Inferior parietal cortex (tissue), 1 donor: Measurements from ENCODE around the gene COMMD7.
A peak's percentile ranks its signal among the peaks of the same experiment; 100 is the strongest.

Experiments used
- DNase-seq: peaks from one replicate; pipeline ENCODE4 v3.0.0-alpha.2; 2016; ENCODE audit errors: extremely low spot score

Gene COMMD7

DNA sequence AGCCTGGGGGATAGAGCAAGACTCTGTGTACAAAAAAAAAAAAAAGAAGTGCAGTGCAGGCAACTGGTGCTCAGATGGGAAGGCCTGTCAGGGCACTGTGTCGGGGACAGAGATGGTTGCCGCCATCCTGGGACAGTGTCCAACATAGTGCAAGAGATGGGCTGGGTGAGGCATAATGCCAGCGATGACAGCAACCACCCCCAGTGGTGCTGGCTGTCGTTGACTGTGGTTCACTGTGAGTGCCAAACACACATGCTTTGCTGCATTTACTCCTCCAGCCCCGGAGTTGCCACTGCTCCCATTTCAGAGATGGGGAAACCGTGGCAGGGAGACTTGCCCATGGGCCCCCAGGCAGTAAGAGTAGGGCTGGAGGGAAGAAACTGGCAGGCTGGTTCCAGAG is 64.3 kb downstream of the COMMD7 start:
- DNase-seq, result peak; percentile 67

DNA sequence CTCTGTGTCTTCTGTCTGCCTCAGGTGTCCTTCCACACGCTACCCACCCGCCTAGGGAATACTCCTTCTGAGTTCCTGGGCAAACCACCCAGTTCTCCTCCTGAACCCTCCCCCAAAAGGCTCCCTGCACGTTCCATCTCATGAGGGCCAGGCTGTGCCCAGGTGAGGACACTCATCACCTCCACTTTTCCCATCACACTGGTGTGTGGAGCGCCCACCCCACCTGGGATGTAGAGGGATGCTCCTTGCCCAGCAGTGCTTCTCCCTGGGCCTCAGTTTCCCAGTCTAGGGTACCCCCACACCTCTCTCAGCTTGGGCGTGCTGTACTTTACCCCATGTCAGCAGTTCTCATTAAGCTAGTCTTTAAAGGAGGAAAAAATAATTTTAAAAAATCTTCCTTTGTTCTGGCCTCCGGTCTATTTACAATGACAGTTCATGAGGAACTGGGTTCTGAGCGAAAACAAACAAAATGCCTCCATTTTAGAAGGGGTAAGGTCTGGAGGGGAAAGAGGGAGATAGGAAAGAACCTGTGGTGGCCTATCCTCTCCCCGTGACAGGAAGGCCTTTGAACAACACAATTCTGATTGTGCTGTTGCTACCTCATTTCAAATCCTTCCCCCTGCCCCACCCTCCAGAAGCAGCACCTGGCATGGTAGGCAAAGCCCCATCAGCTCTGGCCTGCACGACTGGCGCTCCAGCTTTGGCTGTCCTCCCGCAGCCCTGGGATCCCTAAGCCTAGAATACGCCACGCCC is 67.9 kb downstream of the COMMD7 start:
- DNase-seq, result no peak

DNA sequence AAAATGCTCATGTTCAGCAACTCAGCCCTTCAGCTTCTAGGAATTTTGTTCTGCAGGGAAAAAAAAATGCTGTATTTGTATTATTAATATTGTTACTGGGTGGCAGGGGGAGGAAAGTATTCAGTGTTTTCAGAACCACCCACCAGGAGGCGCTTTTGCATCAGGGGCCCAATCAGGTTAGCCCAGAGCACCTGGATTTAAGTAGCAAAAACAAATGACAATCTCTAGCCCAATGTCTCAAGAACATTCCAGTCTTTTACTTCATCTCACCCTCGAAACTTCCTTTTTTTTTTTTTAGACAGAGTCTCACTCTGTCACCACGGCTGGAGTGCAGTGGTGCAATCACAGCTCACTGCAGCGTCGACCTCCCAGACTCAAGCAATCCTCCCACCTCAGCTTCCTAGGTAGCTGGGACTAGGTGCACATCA is 68.9 kb downstream of the COMMD7 start:
- DNase-seq, result peak; percentile 34

DNA sequence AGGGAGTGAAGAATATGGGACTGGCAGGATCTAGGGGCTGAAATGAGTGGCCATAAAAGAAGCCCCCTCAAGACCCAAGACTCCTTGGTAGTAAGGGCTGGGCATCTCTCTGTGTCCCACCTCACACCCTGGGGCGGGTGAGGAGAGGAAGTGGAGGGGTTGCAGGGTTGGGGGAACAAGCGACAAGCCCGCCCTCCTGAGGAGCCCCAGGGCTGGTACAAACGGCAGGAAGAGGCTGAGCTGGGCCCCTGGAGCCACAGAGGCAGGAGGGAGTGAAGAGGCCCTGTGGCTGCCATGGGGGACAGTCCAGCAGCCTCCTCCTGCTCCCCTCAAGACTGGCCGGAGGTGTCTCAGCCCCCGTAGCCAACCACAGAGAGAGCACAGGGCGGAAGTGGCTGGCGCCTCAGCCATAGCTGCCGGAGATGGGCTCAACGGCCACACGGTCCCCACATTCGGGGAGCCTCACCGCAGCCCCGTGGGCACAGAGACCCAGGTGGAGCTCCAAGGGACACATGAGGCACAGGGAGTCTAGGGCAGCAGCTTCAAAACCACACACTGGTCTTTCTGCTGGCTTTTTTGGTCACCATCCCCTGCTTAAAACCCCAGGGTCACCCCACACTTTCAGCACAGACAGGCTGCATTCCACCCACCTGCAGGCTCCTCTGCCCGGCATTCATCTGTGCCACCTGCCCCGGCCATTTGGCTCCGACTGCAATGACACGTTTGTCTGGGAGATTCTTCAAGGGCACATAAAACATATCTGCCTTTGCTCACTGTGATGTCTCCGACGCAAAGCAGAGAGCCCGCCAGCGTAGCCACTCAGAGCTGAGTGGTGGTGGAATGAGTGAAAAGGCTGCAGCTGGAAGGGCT is 70.0 kb downstream of the COMMD7 start:
- no peak for DNase-seq

DNA sequence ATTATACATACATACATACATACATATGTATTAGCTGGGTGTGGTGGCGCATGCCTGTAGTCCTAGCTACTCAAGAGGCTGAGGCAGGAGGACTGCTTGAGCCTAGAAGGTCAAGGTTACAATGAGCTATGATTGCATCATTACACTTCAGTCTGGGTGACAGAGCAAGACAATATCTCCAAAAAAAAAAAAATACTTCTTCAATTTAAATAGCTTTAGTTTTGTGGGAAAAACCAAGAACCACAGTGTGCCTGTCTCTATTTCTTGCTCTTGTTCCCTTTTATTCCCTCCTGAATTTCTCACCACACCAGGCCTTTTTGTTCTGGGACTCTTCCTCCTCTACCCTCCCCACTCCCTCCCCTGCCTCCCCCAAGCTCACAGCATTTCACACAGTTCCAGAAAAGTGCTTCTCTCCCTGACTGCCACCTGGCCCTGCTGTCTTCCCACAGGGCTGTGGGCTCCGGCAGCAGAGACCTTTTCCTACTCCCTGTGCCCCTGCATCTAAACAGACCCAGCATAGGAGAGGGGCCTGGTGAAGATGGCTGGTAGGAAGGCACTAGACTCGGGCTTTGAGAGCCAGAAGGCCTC is 70.8 kb downstream of the COMMD7 start:
- DNase-seq, result no peak

DNA sequence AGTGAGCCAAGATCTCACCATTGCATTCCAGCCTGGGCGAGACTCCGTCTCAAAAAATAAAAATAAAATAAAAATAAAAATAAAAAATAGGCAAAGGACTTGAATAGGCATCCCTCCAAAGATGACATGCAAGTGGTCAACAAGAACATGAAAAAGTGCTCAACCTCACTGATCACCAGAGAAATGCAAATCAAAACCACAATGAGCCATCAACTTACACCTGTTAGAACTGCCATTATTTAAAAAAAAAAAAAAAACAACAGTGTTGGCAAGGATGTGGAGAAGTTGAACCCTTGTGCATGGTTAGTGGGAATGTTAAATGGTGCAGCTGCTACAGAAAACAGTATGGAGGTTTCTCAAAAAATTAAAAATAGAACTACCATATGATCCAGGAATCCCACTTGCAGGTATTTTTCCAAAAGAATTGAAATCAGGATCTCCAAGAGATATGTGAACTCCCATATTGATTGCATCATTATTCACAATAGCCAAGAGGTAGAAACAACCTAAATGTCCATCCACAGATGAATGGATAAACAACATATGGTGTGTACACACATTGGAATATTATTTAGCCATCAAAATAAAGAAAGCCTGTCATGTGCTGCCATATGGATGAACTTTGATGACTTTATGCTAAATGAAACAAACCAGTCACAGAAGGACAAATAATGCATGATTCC is 72.4 kb downstream of the COMMD7 start:
- no peak for DNase-seq

DNA sequence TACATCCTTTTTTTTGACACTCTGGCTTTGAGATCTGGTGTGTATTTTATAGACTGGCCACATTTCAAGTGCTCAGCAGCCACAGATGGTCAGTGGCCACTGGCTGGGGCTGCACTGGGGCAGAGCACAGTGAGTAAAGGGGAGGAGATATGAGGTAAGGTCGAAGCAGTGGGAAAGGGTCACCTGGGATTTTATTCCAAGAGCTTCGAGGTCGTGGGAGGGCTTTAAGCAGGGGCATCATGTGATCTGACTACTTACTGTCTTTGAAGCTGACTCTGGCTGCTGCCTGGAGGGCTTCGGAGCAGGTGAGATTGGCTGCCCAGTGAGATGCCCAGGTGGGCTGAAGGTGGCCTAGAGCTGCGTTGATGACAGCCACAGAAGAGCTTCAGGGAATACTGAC is 76.2 kb downstream of the COMMD7 start:
- no peak for DNase-seq

DNA sequence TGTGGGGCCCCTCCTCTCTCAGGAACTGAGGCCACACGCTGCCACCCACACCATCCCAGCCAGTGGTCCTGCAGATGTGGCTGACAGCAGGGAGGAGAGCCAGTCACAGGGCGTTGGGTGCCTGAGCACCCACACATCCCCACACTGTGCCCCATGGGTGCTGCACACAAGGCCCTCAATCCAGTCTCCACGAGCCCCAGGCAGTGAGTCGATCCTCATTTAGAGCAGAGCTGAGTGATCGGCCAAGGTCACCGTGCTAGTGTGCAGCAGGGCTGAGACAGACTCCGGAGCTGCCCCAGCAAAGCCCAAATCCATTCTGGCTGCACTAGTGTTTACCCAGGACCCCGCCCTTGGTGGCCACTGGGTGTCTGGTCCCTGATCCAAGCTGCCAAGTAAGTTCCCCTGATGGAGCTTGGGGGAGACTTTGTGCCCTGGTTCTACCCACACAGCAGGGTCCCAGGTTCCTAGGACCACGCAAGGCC is 78.5 kb downstream of the COMMD7 start:
- no peak for DNase-seq

DNA sequence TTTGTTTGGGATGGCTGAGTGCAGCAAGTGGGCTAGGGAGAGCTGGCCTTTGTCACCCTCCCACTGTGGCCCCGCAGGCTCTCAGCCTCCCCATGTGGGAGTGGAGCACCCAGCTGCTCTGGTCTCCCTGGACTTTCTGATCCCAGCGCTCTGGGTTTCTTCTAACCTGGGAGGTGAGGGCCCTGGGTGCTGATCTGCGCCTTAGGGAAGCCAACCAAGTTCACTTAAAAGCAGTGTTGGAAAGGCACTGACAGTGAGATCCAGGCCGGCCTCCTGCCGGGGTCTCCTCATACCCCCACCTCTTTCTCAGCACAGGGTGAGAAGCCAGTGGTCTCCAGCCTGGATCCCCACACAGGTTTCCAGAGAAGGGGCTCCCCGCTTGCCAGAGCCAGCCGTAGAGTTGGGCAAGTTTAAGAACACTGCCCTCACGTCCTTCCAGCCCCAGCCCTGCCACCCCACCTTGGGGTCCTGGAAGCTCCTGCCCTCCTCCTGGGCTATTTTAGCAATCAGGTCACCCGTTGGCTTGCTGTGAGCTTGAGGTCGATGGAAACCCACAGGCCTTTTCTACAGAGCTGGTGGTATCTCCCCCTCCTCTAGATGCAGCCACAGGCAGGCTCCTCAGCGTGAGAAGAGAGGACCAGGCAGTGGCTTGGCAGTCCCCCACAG is 79.1 kb downstream of the COMMD7 start:
- DNase-seq, result no peak

DNA sequence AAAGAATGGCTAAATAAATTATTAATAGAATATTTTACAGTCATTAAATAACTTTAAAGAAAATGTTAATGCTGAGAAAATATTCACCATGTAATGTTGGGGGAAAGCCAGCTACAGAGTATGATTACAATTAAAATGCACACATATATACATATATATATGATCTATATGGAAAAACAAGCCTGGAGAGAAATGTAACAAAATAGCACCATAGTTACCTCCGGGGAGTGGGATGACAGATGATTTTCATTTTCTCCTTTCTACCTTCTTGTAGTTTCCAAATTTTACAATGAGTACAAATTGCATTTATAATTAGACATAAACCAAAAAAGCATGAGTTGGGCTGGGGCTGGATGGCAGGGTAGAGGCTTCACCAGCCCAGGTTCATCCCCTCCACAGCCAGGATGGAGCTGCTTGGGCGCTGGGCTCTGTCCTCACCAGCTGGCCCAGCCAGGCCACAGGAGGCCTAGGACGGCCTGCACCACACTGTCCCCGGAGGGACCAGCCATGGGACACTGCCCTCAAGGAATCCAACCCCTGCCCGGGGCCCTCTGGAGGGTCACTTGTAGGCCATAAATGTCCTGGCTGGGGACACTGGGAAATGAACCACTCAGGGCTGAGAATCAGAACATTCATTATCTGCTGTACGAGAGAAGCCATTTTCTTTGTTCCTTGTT is 79.8 kb downstream of the COMMD7 start:
- DNase-seq, result no peak

DNA sequence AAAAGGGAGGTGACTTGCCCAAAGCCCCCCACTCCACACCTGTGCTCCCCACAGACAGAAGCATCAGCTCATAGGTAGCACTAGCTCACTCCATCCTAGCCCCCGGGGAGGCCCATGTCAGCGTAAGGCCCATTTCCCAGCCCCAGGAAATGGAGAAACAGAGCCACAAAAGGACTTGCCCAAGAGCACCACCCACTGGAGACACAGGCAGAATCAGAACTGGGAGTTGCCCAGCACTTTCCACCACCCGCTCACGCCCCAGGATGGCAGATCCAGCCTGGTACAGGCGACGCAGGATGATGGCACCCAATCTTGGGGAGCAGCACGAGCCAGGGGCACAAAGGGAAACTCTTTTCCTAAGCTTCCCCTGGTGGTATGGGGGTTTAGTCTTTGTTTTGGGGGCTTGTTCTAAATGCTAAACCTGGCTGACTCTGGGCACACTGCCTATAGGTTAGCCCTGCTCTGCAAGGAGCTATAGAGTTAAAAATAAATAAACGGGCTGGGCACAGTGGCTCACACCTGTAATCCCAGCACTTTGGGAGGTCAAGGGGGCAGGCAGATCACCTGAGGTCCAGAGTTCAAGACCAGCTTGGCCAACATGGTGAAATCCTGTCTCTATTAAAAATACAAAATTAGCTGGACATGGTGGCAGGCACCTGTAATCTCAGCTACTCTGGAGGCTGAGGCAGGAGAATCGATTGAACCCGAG is 81.3 kb downstream of the COMMD7 start:
- no peak for DNase-seq

DNA sequence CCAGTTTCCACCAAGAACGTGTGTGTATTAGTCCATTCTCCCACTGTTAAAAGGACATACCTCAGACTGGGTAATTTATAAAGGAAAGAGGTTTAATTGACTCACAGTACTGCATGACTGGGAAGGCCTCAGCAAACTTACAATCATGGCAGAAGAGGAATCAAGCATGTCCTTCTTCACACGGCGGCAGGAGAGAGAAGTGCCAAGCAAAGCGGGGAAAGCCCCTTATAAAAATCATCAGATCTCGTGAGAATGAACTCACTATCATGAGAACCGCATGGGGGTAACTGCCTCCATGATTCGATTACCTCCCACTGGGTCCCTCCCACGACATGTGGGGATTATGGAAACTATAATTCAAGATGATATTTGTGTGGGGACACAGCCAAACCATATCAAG is 82.6 kb downstream of the COMMD7 start:
- no peak for DNase-seq

DNA sequence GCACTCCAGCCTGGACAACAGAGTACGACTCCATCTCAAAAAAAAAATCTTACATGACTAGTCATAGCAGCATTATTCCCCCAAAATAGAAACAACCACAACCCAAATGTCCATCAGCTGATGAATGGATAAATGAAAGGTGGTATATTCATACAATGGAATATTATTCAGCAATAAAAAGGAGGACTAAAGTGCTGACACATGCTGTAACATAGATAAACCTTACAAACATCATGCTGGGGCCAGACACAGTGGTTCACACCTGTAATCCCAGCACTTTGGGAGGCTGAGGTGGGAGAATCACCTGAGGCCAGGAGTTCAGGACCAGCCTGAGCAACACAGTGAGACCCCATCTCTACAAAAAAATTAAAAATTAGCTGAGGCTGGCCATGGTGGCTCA is 86.4 kb downstream of the COMMD7 start:
- no peak for DNase-seq

DNA sequence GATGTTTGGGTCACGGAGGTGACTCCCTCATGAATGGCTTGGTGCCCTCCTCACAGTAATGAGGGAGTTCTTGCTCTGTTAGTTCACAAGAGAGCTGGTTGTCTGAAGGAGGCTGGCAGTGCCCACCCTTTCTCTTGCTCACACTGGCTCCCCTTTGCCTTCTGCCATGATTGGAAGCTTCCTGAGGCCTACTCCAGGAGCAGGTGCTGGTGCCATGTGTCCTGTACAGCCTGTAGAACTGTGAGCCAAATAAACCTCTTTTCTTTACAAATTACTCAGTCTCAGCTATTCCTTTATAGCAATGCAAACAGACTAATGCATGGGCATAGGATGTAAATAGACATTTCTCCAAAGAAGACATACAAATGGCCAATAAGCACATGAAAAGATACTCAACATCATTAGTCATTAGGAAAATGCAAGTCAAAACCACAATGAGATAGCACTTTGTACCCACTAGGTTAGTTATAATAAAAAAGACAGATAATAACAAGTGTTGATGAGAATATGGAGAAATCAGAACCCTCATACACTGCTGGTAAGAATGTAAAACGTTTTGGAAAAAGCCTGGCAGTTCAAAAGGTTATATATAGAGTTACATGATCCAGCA is 87.3 kb downstream of the COMMD7 start:
- no peak for DNase-seq

DNA sequence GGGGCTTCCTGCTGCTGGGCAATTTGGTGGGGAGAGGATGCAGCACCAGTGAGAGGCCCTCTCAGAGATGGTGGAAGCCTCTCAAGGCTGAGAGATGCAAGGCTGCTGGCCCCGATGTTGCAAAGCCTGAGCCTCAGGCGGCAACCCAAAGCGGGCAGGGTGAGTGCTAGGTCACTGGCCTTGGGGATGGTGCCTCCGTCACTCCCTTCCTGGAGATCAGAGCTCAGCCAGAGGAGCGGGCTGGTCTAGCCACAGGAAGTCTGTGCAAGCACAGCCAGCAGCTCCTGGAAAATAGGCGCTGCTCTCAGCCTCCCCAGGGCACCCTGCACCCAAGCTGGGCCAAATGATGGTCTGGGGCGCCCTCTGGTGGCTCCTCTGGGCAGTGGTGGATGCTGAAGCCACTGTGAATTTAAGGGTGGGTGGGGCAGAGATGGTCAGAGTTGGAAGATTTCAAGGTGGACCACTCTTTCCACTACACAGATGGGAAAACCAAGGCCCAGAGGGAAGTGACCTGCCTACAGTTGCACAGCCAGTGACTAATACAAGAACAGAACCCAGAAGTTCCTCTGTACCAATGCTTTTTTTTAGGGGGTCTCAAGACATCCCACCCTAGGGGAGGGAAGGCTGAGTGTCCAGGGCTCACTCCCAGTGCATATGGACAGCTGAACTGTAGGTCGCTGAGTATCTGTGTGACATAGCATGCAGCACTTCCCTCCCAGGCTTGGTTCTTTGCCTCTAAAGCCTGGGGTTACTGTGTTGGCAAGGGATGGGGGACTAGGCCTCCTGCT is 90.3 kb downstream of the COMMD7 start:
- peak; percentile 91 for DNase-seq
